Tibial nerve (tissue), 4 donors: ENCODE data around the gene PSMC3. TPM values are rescaled to one million over a fixed set of nuclear protein-coding genes. Genes with fewer than 3 reads are reported as not detected.

Experiments
- DNase-seq, 2 donors: peaks; one replicate each; pipeline ENCODE4 v3.0.0-alpha.2; 2019; ENCODE audit warnings: low spot score in 2 of 2
- H3K27ac ChIP-seq, 4 donors: fragments of 200-600 bp; sonication (generic) in 3 of 4; one replicate each; pipeline ENCODE4 v1.5.1; 2017 to 2019; ENCODE audit warnings: mild to moderate bottlenecking in 1 of 4
- H3K27me3 ChIP-seq, 2 donors: fragments of 200-600 bp; sonication (generic) in 1 of 2; one replicate each; pipeline versions ENCODE4 v1.5.1 to v1.6.0; 2017 to 2019
- H3K36me3 ChIP-seq, 3 donors: fragments of 200-600 bp; sonication (generic); one replicate each; pipeline ENCODE4 v1.5.1; 2018 to 2019
- H3K4me1 ChIP-seq, 4 donors: fragments of 200-600 bp; sonication (generic) in 3 of 4; one replicate each; pipeline ENCODE4 v1.5.1; 2017 to 2019
- H3K4me3 ChIP-seq, 4 donors: fragments of 200-600 bp; sonication (generic) in 3 of 4; one replicate each; pipeline ENCODE4 v1.5.1; 2017 to 2019; ENCODE audit warnings: mild to moderate bottlenecking in 1 of 4, moderate library complexity in 1 of 4
- H3K9me3 ChIP-seq, 4 donors: fragments of 200-600 bp; sonication (generic) in 3 of 4; one replicate each; pipeline ENCODE4 v1.5.1; 2017 to 2019
- CTCF ChIP-seq, 5 experiments: fragments of 200-600 bp in 3 of 5; fragments of 450-650 bp in 2 of 5; sonication (generic) in 3 of 5; IDR thresholded peaks; one replicate each; pipeline ENCODE4 v1.5.1; 2016 to 2019; ENCODE audit warnings: antibody characterized with exemption in 5 of 5, mild to moderate bottlenecking in 3 of 5, moderate library complexity in 2 of 5
- EP300 ChIP-seq, 2 donors: sonication (generic); formaldehyde crosslinking; IDR thresholded peaks; one replicate each; pipeline ENCODE4 v1.6.1; 2017; ENCODE audit warnings: antibody characterized with exemption in 2 of 2, mild to moderate bottlenecking in 1 of 2
- POLR2A ChIP-seq, 2 donors: fragments of 450-650 bp; IDR thresholded peaks; one replicate each; pipeline ENCODE4 v1.6.1; 2017; ENCODE audit warnings: antibody characterized with exemption in 2 of 2, mild to moderate bottlenecking in 2 of 2, moderate library complexity in 2 of 2
- WGBS, 2 donors: methylation state at CpG; one replicate each; pipeline ENCODE4 v1.1.5; 2018; 5-methylcytosine and 5-hydroxymethylcytosine counted together
- total RNA-seq, 4 donors: library from RNA; depleted of rRNA; stranded (reverse); fragments of >200 nt; gene quantifications; one replicate each; pipeline ENCODE4 v1.1.0, GENCODE V29; 2016

The PSMC3 gene
- total RNA-seq, 4 donors from 2014 or later = 103 to 147 (median 128) TPM

GRCh38 chr11:47438721-47439120 is 12.5 kb upstream of the PSMC3 start:
- no peak for TF ChIP-seq EP300 (IDR thresholded peaks at IDR 0.05)
- no peak for TF ChIP-seq POLR2A (IDR thresholded peaks at IDR 0.05)
- no peaks in the 10 kb centered on the region for H3K36me3 ChIP-seq
- no peak for DNase-seq
- H3K27ac ChIP-seq = no peak overlapping the region
- H3K4me1 ChIP-seq = peaks cover 0 to 4% (median 0%) of the 10 kb centered on the region in 4 donors
- no peaks in the 10 kb centered on the region for H3K9me3 ChIP-seq
- H3K27me3 ChIP-seq = no peaks in the 10 kb centered on the region
- 85 to 86% methylated on average over 14 to 18 of the region's 18 CpGs for WGBS, 2 donors
- no peak overlapping the region for H3K4me3 ChIP-seq

- H3K36me3 ChIP-seq = no peaks in the 10 kb centered on the region
- H3K9me3 ChIP-seq = no peaks in the 10 kb centered on the region
- H3K4me3 ChIP-seq = no peak overlapping the region
- H3K27me3 ChIP-seq = no peaks in the 10 kb centered on the region
- H3K4me1 ChIP-seq = peaks cover 0 to 4% (median 0%) of the 10 kb centered on the region in 4 donors
- 60 to 65% methylated on average over 13 to 16 of the region's 16 CpGs for WGBS, 2 donors
- no peak for DNase-seq
- TF ChIP-seq EP300 (IDR thresholded peaks at IDR 0.05) = no peak
- no peak for TF ChIP-seq CTCF (IDR thresholded peaks at IDR 0.05)
- no peak for TF ChIP-seq POLR2A (IDR thresholded peaks at IDR 0.05)
- H3K27ac ChIP-seq = no peak overlapping the region
Observed at GRCh38 chr11:47437746-47438418, 11.6 kb upstream of the PSMC3 start.

GRCh38 chr11:47437218-47437745 is 11.0 kb upstream of the PSMC3 start:
- no peak overlapping the region for H3K27ac ChIP-seq
- peaks cover 0 to 4% (median 0%) of the 10 kb centered on the region in 4 donors for H3K4me1 ChIP-seq

GRCh38 chr11:47436726-47437125 is 10.5 kb upstream of the PSMC3 start:
- TF ChIP-seq POLR2A (IDR thresholded peaks at IDR 0.05) = no peak
- TF ChIP-seq EP300 (IDR thresholded peaks at IDR 0.05) = no peak
- no peak for TF ChIP-seq CTCF (IDR thresholded peaks at IDR 0.05)
- Histone ChIP-seq H3K4me3 (no peak overlapping the region), H3K9me3 (no peaks in the 10 kb centered on the region), H3K27ac (no peak overlapping the region), H3K36me3 (no peaks in the 10 kb centered on the region), H3K4me1 (peaks cover 0 to 4% (median 0%) of the 10 kb centered on the region in 4 donors), H3K27me3 (no peaks in the 10 kb centered on the region)
- 88 to 96% methylated on average over 3 of the region's 3 CpGs for WGBS, 2 donors
- DNase-seq = no peak

More at GRCh38 chr11:47437218-47437745, 11.0 kb upstream of the PSMC3 start:
- WGBS, 2 donors = 81 to 82% methylated on average over 11 of the region's 11 CpGs
- H3K36me3 ChIP-seq = no peaks in the 10 kb centered on the region
- no peaks in the 10 kb centered on the region for H3K9me3 ChIP-seq
- TF ChIP-seq EP300 (IDR thresholded peaks at IDR 0.05) (no peak), POLR2A (IDR thresholded peaks at IDR 0.05) (no peak), CTCF (IDR thresholded peaks at IDR 0.05) (no peak)
- no peak for DNase-seq
- no peak overlapping the region for H3K4me3 ChIP-seq
- no peaks in the 10 kb centered on the region for H3K27me3 ChIP-seq

- Histone ChIP-seq H3K4me3 (no peak overlapping the region), H3K27me3 (no peaks in the 10 kb centered on the region), H3K27ac (no peak overlapping the region), H3K9me3 (no peaks in the 10 kb centered on the region), H3K36me3 (no peaks in the 10 kb centered on the region), H3K4me1 (peaks cover 0 to 4% (median 0%) of the 10 kb centered on the region in 4 donors)
- 87 to 93% methylated on average over 3 of the region's 3 CpGs for WGBS, 2 donors
- TF ChIP-seq EP300 (IDR thresholded peaks at IDR 0.05) = no peak
- no peak for TF ChIP-seq POLR2A (IDR thresholded peaks at IDR 0.05)
- TF ChIP-seq CTCF (IDR thresholded peaks at IDR 0.05) = no peak
- DNase-seq = no peak
Observed at GRCh38 chr11:47435687-47436086, 9.4 kb upstream of the PSMC3 start.
